Dermis blood vessel endothelial cell (primary cell): ENCODE measurements around the gene ARHGAP22. TPM values are rescaled to one million over a fixed set of nuclear protein-coding genes. Genes with fewer than 3 reads are reported as not detected.
A peak's percentile ranks its signal among the peaks of the same experiment; 100 is the strongest.

ENCODE experiments used
- DNase-seq: peaks from one replicate; pipeline ENCODE4 v3.0.0; 2010
- total RNA-seq: library from RNA; depleted of rRNA; stranded (reverse); fragments of >200 nt; gene quantifications from 2 replicates; pipeline ENCODE4 v1.2.3, GENCODE V29; 2014

The ARHGAP22 gene
- total RNA-seq, 1 donor from 2014 or later, result 8.3 TPM

DNA sequence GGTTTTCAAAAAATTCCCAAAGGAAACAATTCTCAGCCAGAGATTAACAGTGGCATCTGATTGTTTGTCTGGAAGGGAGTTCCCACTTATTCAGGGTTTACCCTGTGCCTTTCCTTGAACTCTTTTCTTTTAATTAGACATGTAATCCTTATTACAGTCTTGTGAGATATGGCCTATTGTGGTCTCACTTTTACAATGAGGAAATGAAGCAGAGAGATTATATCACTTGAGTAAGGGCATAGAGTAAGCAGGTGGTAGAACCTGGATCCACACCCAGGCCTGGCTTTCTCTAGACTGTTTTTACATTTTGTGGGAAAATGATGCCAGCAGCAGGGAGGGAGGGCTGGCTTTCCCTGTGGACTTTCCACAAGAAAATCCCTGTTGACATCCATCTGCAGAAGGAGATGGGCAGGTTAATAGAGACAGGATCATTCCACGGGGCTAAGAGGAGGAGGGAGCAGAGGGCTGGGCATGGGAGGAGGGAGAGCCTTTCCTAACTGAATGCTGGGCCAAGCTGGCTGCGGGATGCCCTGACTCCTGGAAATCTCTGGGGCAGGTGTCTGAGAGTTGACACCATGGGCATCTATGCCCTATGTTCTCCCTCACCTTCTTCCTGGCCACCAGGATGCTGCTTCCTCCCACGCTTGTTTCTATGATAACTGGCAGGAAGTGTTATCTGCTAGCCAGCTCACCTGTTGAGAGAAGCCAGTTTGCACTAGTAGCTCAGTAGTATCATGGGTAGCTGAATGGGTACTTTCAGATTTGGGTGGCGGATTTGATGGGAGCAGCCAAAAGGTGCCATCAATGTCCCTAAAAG is 28.7 kb upstream of the ARHGAP22 start:
- DNase-seq, result no peak

DNA sequence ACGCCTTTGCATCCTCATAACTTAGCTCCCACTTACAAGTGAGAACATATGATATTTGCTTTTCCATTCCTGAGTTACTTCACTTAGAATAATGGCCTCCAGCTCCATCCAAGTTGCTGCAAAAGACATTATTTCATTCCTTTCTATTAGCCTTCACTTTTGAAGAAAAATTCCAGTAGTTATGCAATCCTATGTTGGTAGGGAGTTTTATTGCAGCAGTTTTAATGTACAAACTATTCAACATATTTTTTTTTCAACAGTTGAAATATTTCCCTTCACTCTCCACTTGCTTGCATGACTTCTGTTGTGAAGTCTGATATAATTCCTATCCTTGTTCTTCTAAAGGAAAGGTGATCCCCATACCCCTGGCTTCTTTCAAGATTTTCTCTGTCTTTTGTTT is 27.3 kb upstream of the ARHGAP22 start:
- no peak for DNase-seq

DNA sequence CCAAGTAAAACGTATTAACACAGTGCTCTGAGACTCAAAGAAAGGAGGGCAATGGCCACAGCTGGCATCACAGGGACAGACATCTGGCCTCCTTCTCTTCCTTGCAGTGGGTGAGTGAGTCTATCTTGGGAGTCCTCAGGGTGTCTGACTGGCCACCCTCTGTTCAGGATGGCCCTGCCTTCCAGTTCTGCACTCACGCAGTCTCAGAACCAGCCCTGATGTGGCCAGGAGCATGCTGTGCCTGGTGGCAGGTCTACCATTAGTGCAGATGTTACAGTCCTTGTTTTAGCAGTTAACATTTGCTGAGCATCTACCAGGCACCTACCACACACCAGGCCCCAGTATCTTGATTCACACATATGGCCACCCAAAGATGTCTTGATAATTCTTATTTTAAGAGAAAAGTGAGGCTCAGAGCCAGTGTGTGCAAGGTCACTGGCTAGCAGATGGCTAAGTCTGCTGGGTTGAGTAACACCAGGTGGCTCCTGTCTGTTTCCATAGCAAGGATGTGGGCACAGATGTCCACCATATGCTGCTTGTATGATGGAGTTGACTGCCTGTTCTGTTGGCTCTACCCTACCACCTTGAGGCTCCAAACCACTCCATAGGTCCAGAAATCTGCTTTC is 23.2 kb upstream of the ARHGAP22 start:
- DNase-seq, result no peak

DNA sequence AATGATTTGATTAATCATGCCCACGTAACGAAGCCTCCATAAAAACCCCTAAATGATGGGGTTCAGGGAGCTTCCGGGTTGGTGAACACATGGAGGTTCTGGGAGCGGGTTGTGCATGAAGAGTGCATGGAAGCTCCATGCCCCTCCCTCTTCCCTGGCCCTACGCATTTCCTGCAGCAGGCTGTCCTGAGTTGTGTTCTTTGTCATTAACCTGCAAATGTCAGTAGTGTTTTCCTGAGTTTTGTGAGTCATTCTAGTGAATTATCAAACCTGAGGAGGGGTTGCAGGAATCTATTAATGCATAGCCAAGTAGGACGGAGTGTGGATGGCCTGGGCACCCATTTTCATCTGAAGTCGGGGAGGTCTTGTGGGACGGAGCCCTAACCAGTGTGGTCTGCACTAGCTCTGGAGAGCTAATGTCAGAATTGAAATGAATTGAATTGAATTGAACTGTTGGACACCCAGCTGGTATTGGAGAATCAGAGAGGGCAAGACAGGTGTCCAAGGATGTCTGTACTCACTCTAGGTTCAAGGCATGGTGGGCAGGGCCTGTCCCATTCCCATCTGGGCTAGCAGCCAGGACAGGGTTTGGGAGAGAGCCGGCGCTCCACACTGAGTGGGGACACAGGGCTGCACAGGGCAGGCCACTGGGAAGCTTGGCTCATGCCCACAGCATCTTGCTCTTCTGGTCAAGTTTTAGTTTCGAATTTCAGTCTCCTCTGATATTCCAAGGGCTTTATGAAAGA is 22.3 kb upstream of the ARHGAP22 start:
- peak; percentile 65 for DNase-seq

DNA sequence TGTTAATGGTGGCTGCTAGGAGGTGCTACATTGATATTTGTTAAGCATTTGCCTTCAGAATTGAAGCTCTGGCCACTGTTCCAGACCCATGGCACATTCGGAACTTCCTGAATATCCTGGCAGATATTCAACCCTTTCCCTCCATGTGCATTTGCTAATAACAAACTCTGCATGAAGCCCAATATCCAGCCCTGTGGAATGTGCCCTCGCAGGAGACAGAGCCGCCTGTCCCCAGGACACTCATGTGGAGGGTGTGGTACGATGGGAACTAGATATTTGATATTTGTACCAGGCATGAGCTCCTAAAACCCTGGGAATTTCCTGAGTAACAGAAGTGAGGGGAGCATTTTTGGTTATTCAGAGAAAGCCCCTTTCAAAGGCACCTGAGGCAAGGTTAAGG is 21.6 kb upstream of the ARHGAP22 start:
- peak; percentile 25 for DNase-seq

DNA sequence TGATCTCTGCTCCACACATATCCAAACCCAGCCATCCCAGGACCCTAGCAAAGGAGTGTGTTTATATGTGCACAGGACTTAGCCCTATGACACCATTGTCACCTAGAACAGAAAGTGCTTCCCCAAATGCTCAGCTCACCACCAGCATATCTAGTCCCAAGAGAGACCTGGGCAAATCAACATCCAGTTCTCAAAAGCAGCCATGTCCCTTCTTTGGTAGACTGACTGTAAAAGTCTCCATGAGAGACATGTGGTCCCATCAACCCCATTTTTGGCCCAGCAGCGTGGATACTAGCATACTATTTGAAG is 20.9 kb upstream of the ARHGAP22 start:
- DNase-seq, result no peak

DNA sequence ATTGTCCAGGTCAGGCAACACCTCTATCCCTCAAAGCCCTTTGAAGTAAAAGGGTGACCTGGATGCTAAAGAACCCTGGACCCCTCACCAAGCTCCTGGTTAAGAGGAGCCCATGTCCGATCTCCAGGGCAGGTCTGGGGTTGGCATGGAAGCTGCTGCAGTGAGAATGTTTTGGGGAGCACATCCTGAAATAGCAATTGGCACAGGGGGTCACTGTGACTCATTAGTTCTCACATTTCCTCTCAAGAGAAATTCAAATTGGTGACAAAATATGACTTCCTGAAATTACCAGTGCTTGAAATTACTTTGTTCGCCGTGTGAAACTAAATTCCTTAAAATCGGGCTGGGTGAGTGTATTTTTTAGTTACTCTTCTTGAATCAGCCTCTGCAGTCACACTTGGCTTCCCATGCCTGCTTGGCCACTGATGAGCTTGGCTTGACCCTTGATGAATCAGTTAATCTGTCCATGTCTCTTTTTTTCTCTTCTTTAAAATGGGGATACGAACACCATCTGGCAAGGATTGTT is 18.8 kb upstream of the ARHGAP22 start:
- peak; percentile 44 for DNase-seq

DNA sequence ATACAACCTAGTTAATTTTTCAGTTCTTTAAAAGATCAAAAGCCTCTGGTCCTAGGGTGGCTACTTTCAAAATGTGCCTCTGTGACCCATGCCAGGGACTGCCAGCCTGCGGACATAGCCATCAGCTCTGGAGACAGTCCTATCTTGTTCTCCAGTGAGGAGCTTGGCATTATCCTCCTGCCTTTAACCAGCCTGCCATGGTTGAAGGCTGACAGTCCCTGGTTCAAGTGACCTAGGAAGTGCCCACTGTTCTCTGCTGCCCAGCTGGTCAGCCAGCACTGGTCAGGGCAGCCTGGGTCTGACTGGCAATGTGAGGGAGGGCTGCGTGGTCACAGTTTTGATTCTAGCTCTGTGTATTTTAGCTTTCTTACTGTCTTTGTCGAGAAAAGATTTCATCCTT is 18.1 kb upstream of the ARHGAP22 start:
- DNase-seq, result no peak

DNA sequence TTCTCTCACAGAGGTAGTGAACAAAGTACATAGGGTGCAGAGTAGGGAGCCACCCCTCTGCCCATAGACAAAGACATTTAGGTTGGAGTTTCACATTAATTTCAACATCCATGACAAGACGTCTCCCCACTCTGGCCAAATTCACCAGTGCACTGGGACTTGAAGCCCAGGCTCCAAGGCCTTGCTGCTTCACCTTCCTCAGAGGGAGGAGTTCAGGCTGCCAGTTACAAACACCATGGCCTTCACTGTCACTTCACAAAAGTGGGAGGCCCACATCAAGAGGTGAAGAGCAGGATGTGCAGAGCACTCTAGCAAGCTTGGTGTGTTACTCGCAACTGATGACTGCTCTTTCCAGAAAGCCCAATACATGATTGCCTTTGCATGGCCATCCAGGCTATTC is 15.8 kb upstream of the ARHGAP22 start:
- no peak for DNase-seq

DNA sequence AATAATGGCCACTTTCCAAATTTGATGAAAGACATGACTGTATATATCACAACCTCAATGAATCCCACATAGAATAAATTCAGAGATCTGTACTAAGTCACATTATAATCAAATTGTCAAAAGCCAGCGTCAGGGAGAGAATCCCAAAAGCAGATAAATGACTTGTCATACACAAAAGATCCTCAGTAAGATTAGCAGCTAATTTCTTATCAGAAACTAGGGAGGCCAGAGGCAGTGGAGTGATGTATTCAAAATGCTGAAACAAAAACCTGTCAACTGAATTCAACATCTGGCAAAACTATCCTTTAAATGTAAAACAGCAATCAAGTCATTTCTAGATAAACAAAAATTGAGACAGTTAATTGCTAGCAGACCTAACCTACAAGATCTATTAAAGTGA is 11.6 kb upstream of the ARHGAP22 start:
- no peak for DNase-seq

DNA sequence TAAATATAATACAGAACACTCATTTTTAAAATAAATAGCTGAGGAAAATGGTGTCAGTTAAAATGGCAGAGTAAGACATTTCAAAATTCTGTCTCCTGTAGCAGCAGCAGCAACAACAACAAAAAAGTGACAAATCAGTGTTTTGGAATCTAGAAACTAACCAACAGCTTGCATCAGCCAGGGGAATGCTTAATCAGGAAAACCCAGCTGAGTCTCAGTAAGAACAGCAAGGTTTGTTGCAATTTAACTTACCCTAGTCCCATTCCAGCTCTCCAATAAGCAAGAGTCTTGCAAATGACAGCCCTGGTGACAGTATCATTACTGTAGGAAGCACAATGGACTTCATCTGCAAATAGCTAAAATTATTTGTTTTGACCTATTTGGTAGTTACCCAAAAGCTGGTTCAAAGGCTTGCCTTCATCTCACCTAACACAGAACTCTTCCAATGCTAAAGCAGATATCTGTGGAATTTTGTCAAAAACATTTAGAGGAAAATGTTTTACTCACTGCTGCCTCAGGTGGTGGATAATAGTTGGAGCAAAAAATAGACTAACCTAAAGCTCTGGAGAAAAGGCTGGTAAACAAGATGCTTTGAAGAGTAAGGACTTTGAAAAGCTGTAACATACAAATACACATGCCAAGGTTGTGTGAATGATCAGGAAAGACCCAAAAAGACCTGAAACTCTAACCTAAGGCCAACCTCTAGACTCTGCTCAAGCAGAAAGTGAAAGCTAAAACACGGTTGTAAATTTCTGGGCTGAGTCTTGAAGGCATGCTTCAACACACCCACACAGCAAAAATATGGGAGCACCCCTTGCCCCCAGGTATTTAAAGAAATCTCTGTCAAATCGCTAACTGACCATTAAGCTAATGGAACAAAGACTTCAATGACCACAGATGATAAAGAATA is 9.9 kb upstream of the ARHGAP22 start:
- DNase-seq, result peak; percentile 25

DNA sequence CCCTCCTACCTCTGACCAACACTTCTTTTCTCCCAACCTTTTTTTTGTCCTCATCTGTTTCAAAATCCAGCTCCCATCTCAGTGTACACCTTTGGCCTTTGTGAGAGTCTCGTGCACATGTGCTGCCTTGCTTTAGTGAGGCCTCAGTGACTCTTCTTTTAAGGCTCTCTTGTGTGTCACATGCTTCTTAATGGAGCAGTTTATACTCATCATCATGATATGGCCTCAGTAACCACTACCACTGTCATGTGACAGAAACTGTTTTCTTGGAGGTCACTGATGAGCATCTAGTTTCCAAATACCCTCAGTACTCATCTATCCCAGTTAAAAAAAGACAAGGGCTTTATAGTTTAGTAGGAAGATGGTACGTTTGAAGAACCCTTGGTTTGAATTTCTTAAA is 8.1 kb upstream of the ARHGAP22 start:
- DNase-seq, result no peak

DNA sequence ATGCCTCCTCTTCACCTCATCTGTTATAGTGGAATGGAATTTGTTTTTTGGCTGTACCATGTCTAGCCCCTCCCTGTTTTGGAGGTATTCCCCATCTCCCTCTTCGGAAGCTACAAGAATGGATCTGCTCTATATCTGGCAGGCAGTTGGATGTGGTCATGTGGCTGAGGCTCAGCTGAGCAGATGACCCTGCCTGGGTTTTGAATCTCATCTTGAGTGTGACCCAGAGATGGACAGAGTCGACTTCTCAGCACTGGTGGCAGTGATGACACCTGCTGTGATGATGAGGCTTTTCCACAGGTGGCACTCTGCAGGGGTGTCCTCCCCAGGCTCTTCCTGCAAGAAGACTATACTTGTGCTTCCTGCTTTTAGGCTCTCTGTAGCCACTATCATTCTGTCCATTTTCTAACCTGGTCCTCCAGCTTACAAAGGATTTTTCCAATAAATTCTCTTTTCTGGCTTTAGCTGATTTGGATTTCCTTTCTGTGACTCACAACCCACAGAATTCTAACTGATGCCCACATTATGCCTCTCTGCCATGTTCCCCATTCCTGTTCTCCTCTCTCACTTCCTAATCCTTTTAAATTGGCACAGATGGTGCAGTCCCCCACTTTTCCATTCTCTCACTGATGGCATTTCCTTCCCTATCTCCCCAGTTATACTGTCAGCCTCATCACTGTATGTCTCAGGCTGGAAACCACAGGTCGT is 7.5 kb upstream of the ARHGAP22 start:
- DNase-seq, result no peak

DNA sequence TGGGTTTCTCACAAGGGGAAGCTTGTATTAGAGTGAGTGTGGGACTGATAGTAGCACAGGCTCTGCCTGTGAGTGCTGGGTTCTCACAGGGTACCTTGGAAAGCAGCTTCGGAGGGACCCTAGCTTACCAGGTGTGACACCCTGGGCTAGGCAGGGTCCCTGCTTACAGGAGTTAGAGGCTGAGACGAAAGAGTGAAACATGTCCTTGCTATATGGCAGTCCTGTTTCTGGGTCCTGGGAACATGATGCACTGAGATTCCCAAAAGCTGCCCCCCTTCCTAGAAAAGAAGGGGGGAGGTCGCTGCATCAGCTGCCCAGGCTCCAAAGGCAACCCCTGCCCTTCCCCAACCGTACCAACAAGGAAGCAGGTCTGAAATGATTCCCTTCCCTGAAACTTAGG is 6.3 kb upstream of the ARHGAP22 start:
- no peak for DNase-seq

DNA sequence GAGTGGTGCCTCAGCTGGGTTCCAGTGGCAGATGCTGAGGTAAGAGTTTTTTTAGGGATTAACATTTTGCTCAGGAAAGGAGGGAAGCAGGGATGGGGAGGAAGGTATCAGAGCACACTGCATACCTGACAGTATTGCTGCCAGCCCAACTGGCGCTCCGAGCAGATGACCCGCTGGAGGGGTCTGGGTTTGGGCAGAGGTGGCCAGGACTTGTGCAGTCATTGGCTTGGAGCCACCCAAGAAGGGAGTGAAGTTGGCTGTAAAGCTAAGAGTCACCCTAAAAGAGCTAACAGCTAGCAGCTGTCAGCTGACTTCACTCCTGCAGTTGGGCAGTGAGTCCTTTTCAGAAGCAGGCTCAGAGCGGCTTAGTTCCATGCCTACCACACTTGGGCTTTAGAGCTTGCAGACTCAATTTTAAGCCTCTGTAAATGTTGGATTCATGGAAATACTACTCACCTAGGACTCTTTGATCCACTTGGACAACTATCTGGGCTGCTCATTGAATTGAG is 5.8 kb upstream of the ARHGAP22 start:
- no peak for DNase-seq

DNA sequence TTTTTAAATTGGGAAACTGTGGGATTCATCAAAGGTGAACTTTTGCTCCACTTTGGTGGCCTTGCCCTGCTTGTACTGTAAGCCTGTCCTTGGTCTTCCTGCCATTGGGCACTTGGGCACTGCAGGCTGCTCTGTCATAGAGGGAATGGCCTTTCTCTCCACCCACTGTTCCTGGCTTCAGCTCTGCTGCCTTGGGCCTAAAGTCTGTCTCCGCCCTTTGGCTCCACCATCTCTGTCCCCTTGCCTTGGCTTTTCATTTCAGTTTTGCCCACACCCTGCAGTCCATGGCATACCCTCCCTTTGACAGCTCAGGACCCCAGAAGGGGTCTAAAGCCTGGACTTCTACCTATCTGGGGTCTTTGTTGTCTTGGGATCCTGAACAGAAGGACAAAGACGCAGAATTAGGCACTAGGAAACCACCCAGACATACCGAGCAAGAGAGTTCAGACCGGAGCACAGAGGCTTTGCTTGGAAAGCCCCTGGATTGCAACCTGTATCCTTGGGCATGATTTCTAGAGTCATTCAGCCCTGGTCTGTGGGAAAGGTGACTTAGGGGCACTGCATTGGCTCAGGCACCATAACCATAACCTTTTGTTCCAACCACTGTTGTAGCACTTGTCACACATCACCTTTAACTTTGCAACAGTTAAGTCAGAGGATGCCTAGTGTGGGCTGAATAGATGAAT is 5.2 kb upstream of the ARHGAP22 start:
- no peak for DNase-seq

DNA sequence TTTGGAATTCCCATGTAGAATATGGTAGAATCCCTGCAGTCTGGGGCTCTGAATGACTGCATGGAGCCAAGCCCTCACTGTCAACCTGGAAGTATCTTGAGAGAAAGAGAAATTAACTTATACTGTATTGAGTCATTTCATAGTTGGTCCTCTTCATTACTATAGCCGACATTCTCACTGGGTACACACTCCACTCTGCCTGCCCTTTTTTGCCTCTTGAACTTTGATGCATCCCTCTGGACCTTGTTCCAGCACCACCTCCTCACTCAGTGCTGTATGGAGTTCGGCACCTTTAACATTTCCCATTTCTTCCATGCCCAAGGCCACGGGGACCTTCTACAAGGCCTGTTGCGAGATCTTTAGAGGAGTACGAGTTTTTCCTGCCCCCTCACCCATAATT is 4.6 kb upstream of the ARHGAP22 start:
- no peak for DNase-seq

DNA sequence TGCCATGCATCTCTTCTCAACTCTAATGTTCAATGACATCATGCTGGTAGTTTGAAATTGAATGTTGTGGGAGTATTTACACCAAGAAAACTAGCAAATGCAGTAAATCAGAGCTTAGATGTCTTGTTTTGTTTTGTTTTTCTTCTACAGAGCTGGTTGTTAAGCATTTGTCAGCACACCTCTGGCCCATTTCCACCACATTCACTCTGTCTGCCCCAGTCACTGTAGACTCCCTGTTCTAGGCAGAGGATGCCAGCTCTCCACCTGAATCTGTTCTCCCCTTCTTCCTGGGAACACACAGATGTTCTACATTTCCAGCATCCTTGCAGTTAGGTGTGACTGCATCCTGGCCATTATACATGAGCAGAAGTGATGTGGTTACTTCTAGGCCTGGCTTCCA is 4.1 kb upstream of the ARHGAP22 start:
- DNase-seq, result no peak

DNA sequence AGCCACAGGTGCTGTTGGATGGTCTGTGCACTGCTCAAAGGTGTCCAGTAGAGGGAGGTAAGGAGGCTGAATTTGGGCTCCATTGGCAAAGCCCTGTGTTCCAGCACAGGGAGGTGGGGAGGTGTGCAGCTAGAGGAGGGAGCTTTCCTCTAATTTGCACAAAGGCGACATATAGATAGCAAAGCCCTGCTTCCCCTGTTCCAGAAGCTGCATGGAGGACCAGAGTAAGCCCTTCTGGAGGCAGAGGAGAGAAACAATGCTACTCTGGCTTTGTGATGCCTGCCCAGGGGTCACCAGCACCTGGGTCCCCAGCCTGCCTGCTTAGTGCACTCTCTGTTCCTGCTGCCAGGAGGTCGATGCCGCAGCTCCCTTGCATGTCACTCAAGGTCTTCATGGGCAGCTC is 3.4 kb upstream of the ARHGAP22 start:
- peak; percentile 66 for DNase-seq

DNA sequence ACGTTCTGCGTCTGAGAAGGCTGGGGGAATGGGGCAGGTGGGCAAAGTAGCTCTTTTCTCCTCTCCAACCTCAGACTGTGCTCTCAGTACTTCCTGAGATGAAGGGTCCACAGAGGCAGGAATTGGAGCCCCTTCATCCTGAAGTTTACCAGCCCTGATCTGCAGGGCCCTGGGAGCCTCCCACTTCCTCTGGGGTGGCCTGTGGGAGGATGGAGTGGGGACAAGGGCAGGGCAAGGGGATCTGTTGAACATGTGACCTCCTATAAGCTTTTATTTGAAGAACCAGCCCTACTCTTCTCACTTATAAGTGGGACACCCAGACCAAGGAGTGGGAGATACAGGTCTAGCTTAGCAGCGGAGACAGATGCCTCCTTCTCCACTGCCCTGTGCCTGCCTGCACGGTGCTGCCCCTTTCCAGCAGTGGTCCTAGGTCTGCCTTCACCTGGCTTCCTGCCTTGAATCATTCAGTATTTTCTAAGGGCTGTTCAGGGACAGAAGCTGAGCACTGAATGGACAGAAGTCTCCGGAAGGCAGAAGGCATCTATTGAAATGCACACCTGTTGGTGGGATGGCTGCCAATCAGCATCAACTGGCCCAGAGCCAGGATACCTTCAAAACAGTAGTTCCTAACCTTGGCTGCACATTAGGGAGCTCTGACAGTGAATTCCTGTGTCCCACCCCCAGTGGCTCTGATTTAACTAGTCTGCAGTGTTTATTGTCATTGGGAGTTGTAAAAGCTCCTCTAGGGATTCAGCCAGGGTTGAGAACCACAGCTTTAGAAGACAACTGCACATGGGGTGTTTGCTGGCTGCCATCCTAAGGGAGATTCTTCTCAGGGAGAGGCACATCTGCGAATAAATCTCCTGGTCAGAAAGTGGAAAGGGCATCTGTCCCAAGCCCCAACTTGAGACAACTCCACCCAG is 2.7 kb upstream of the ARHGAP22 start:
- peak; percentile 25 for DNase-seq
